Neural progenitor cell (in vitro differentiated cells): ENCODE data around the gene MAP3K19.

Experiments used
- EZH2 ChIP-seq: fragments of 200-600 bp; sonication (generic); IDR thresholded peaks from 2 replicates; pipeline ENCODE4 v1.6.1; 2017; ENCODE audit warnings: antibody characterized with exemption, mild to moderate bottlenecking, moderate library complexity
- EZH2phosphoT487 ChIP-seq: fragments of 200-600 bp; sonication (generic); IDR thresholded peaks from 2 replicates; pipeline ENCODE4 v1.6.1; 2017; ENCODE audit warnings: antibody characterized with exemption
- TF ChIP-seq, protein P1 (sequence below): fragments of 200-600 bp; sonication (generic); IDR thresholded peaks from 2 replicates; pipeline ENCODE4 v1.5.1; 2017; ENCODE audit warnings: antibody characterized with exemption, mild to moderate bottlenecking

DNA sequence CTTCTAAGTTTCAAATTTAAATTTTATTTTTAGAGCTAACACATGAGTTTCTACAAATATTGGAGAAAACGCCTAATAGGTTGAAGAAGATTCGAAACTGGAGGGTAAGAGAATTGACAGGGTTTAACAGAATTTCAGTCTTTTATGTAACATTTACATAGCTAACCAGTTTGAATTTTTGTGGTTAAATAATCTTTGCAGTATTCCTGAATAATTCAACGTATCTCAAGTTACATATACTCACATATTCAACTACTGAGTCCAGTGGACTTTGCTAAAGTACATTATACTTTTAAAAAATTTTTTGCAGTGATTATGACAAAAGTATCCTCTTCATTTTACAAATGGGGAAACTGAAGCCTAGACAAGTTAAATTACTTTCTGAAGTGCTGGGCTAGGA lies 94.6 kb downstream of the MAP3K19 start:
- TF ChIP-seq, protein P1, sequence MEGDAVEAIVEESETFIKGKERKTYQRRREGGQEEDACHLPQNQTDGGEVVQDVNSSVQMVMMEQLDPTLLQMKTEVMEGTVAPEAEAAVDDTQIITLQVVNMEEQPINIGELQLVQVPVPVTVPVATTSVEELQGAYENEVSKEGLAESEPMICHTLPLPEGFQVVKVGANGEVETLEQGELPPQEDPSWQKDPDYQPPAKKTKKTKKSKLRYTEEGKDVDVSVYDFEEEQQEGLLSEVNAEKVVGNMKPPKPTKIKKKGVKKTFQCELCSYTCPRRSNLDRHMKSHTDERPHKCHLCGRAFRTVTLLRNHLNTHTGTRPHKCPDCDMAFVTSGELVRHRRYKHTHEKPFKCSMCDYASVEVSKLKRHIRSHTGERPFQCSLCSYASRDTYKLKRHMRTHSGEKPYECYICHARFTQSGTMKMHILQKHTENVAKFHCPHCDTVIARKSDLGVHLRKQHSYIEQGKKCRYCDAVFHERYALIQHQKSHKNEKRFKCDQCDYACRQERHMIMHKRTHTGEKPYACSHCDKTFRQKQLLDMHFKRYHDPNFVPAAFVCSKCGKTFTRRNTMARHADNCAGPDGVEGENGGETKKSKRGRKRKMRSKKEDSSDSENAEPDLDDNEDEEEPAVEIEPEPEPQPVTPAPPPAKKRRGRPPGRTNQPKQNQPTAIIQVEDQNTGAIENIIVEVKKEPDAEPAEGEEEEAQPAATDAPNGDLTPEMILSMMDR, result no peak
- TF ChIP-seq EZH2 (no peak), EZH2phosphoT487 (no peak)
